ENCODE measurements around the gene ITGBL1. TPM values are rescaled to one million over a fixed set of nuclear protein-coding genes. Genes with fewer than 3 reads are reported as not detected.

Gene ITGBL1
- total RNA-seq, 4 donors from 2014 or later: 1.8 to 19.4 (median 2.6) TPM; not detected in 1

DNA sequence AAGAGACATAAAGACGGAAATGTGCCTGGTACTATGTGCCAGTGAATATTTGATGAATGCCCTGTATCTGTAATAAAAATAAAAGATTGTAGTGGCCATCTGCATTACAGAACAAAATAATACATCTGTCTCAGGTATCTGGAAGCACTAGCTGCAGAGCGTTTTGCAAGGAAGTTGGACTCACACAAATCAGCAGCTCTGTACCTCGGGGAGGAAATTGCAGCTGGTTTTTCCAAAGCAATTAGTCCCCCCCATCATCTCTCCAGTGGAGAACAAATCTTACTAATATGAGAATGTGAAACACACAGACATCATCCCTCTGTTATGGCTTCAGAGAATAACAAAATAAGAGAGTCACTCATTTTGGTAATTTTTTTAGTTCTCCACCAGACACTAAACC is 245.3 kb downstream of the ITGBL1 start:
- TF ChIP-seq, protein P1, sequence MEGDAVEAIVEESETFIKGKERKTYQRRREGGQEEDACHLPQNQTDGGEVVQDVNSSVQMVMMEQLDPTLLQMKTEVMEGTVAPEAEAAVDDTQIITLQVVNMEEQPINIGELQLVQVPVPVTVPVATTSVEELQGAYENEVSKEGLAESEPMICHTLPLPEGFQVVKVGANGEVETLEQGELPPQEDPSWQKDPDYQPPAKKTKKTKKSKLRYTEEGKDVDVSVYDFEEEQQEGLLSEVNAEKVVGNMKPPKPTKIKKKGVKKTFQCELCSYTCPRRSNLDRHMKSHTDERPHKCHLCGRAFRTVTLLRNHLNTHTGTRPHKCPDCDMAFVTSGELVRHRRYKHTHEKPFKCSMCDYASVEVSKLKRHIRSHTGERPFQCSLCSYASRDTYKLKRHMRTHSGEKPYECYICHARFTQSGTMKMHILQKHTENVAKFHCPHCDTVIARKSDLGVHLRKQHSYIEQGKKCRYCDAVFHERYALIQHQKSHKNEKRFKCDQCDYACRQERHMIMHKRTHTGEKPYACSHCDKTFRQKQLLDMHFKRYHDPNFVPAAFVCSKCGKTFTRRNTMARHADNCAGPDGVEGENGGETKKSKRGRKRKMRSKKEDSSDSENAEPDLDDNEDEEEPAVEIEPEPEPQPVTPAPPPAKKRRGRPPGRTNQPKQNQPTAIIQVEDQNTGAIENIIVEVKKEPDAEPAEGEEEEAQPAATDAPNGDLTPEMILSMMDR (IDR thresholded peaks at IDR 0.05): no peak
- no peak for TF ChIP-seq POLR2A (IDR thresholded peaks at IDR 0.05)
- Histone ChIP-seq H3K27ac (no peak overlapping the region), H3K4me3 (no peak overlapping the region), H3K9me3 (no peaks in the 10 kb centered on the region), H3K4me1 (no peaks in the 10 kb centered on the region), H3K27me3 (no peaks in the 10 kb centered on the region), H3K36me3 (no peaks in the 10 kb centered on the region)
- no peak for DNase-seq
- intact Hi-C loops (cut with DNase I; ENCODE audit: low total_unique reads): no loop called here

DNA sequence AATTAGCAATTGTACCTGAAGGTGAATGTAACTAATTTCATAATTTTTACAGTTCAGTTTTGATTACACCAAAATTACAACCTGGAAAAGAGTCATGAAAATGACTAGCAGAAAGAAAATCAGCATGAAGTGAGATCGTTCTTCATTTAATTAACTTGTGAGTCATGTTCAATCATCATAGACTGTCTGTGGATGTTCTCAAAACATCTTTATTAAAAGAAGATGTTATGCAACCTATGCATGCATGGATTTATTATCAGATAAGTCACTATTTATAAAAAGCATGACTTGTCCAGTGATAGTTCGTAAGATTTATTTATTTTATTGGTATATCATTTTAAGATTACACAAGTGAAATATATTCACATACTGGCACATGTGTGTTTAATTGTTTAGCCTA is 245.9 kb downstream of the ITGBL1 start:
- Histone ChIP-seq H3K27ac (no peak overlapping the region), H3K27me3 (no peaks in the 10 kb centered on the region), H3K9me3 (no peaks in the 10 kb centered on the region), H3K36me3 (no peaks in the 10 kb centered on the region), H3K4me1 (no peaks in the 10 kb centered on the region), H3K4me3 (no peak overlapping the region)
- TF ChIP-seq POLR2A (IDR thresholded peaks at IDR 0.05): no peak
- TF ChIP-seq, protein P1 (IDR thresholded peaks at IDR 0.05): no peak
- no peak for DNase-seq
- intact Hi-C loops (cut with DNase I; ENCODE audit: low total_unique reads): no loop called here

DNA sequence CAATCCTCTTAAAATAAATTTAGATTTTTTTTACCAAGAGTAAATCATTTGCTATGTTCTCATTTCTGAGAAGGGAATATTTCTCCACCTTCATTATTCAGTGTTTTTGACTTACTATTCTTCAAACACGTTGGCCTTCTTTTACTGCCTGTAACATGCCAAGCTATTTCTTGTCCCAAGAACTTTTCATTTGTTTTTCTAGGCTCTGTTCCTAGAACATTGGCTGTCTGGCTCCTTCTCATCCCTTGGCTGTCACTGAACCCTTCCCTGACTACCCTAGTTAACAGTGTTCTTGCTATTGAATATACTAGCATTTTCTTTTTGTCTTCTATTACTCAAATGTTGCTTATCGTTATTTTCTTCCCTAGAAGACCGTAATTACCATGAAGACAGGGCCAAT is 248.1 kb downstream of the ITGBL1 start:
- H3K9me3 ChIP-seq: no peaks in the 10 kb centered on the region
- DNase-seq: no peak
- H3K27ac ChIP-seq: no peak overlapping the region
- TF ChIP-seq POLR2A (IDR thresholded peaks at IDR 0.05): no peak
- TF ChIP-seq, protein P1 (IDR thresholded peaks at IDR 0.05): no peak
- intact Hi-C loops (cut with DNase I; ENCODE audit: low total_unique reads): no loop called here
- no peak overlapping the region for H3K4me3 ChIP-seq
- H3K36me3 ChIP-seq: no peaks in the 10 kb centered on the region
- no peaks in the 10 kb centered on the region for H3K27me3 ChIP-seq
- no peaks in the 10 kb centered on the region for H3K4me1 ChIP-seq

DNA sequence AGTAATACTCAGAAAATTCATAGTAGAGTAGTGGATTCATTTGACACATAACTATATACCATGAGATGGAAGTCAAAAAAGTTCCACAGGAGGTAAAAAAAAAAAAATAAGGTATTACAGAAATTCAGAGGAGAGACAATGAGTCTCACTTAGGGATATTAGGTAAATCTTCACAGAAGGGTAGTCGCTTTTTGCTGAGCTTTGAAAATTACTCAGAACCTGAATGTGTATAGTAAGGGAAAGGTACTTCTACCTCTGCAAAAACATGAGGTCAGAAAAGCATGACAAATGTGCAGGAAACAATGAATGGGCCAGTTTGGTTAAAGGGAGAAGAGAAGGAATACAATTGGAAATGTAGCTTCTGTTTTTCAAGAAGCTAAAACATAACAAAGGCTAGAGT is 250.6 kb downstream of the ITGBL1 start:
- Histone ChIP-seq H3K27me3 (no peaks in the 10 kb centered on the region), H3K4me1 (no peaks in the 10 kb centered on the region), H3K27ac (no peak overlapping the region), H3K36me3 (no peaks in the 10 kb centered on the region), H3K4me3 (no peak overlapping the region), H3K9me3 (no peaks in the 10 kb centered on the region)
- no peak for TF ChIP-seq POLR2A (IDR thresholded peaks at IDR 0.05)
- TF ChIP-seq, protein P1 (IDR thresholded peaks at IDR 0.05): no peak
- no peak for DNase-seq
- intact Hi-C loops (cut with DNase I; ENCODE audit: low total_unique reads): no loop called here

DNA sequence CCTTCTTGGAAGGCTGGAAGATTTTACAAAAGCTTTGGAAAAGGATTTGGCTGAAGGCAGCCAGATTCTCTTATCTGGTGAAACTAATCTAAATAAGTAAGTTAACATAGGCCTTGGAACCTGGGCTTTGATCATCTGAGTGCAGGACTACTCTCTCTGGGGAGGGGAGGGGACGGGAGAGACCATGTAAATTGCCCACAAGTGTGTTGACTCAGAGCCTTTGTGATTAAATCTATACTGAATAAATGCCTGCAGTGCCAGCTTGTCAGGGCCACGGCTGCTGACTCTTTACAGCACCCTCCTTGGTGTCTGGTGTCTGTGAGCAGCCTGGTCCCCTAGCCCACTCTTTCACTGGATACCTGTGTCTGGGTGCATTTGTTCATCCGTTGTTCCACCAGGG is 251.4 kb downstream of the ITGBL1 start:
- TF ChIP-seq, protein P1 (IDR thresholded peaks at IDR 0.05): no peak
- no peak for TF ChIP-seq POLR2A (IDR thresholded peaks at IDR 0.05)
- intact Hi-C loops (cut with DNase I; ENCODE audit: low total_unique reads): no loop called here
- Histone ChIP-seq H3K4me1 (no peaks in the 10 kb centered on the region), H3K4me3 (no peak overlapping the region), H3K27me3 (no peaks in the 10 kb centered on the region), H3K9me3 (no peaks in the 10 kb centered on the region), H3K36me3 (no peaks in the 10 kb centered on the region), H3K27ac (no peak overlapping the region)
- DNase-seq: no peak
